Measurements from ENCODE around the gene MAP4. TPM values are rescaled to one million over a fixed set of nuclear protein-coding genes. Genes with fewer than 3 reads are reported as not detected.

The MAP4 gene
- total and polyA plus RNA-seq, 2 of the 13 experiments (the other 11 are each of a cell fraction or from before 2014, with no cell fraction given), result 33.1 to 38.7 TPM

DNA sequence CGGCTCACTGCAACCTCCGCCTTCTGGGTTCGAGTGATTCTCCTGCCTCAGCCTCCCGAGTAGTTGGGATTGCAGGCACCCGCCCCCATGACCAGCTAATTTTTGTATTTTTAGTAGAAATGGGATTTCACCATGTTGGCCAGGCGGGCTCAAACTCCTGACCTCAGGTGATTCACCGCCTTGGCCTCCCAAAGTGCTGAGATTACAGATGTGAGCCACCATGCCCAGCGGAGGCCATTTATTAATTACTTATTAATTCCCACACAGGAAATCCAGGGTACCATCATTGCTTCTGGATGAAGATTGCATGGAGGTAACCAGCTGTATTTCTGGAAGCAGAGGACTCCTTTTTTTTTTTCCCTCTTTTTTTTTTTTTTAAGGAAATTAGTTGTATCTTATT lies 37.8 kb downstream of the MAP4 start (continued):
- TF ChIP-seq SALL1 (CRISPR knock-in tag; IDR thresholded peaks at IDR 0.05), result no peak

DNA sequence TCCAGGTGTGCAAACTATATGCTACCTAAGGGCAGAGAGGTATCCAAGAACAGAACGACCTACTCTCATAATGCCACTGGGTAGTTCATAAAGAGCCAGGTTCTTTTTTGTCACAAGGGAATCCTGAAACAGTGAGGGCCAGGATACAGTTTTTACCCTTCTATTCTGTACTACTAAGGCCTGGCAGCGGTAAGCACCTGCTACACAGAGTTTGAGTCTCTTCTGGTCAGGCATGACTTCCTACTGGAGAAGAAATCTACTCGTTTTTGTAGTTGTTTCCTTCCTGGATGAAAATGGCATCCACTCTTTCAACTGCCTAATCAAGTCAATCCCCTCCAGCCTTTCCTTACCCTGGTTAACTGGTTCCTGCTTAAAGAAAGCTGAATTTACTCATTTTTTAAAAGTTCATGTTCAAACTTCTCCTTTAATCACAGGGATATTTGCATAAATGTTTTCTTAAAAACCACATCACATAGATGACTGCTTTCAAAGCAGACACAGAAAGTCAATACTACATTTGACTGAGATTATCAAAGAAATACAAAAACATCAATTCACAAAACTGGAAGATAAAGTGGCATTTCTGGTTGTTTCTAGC lies 40.0 kb downstream of the MAP4 start:
- no peak overlapping the region for H3K4me3 ChIP-seq (replicated peaks in 1 of 3; ENCODE audit: insufficient read depth in 1 of 3, low read depth in 2 of 3, low read length in 3 of 3)
- ChIA-PET CTCF (ENCODE audit: low intra/inter-chr PET ratio, low total read pairs) (no interaction called here), POLR2A (no interaction called here)
- no peaks in the 10 kb centered on the region for H4K20me1 ChIP-seq (ENCODE audit: insufficient read depth, low read length)
- BruUV-seq (replicated peaks), result no TSS peak
- H3K9me3 ChIP-seq (ENCODE audit: low read length), result no peaks in the 10 kb centered on the region
- ATAC-seq (no peak), FAIRE-seq (no peak), DNase-seq (ENCODE audit: low spot score) (no peak)
- TF ChIP-seq ELF3 (CRISPR knock-in tag; IDR thresholded peaks at IDR 0.05) (no peak), ZFX (CRISPR knock-in tag; IDR thresholded peaks at IDR 0.05; ENCODE audit: low read depth) (no peak), ZNF773 (CRISPR knock-in tag; IDR thresholded peaks at IDR 0.05; ENCODE audit: borderline replicate concordance) (no peak), DR1 (CRISPR knock-in tag; IDR thresholded peaks at IDR 0.05) (no peak), THRA (CRISPR knock-in tag; IDR thresholded peaks at IDR 0.05; ENCODE audit: borderline replicate concordance) (no peak), MEF2D (CRISPR knock-in tag; IDR thresholded peaks at IDR 0.05) (no peak)
- 97% methylated on average over 3 of the region's 3 CpGs for WGBS (ENCODE audit: low lambda C conversion rate)
- no peak overlapping the region for H3K4me2 ChIP-seq (ENCODE audit: low read depth, low read length)
- no peaks in the 10 kb centered on the region for H3K27me3 ChIP-seq (ENCODE audit: control insufficient read depth in 1 of 2, insufficient read depth in 2 of 2, low read length in 2 of 2)
- in situ Hi-C loops (cut with HindIII; ENCODE audit: extremely low pct_ligation_motif_present, low pct_unique_long_range_greater_than_20kb), result no loop called here
- H3K79me2 ChIP-seq (ENCODE audit: insufficient read depth, low read length), result peaks cover 5% of the 10 kb centered on the region
- peaks cover 0 to 23% of the 10 kb centered on the region in 2 experiments; a peak in 2 of 5 replicates for H3K36me3 ChIP-seq (replicated peaks in 1 of 2; ENCODE audit: control insufficient read depth in 1 of 2, insufficient read depth in 2 of 2, low read length in 2 of 2)
- intact Hi-C loops (cut with micrococcal nuclease; ENCODE audit: unreplicated experiment), result no loop called here
- no peaks in the 10 kb centered on the region for H3K4me1 ChIP-seq (ENCODE audit: insufficient read depth, low read length)
- H3K9ac ChIP-seq (ENCODE audit: insufficient read depth, low read depth, low read length), result no peak overlapping the region
- H3K27ac ChIP-seq (ENCODE audit: extremely low read length, insufficient read depth, low read length), result no peak overlapping the region
- no peak overlapping the region for H2AFZ ChIP-seq (ENCODE audit: low read length)
